ENCODE data around the gene RASGRP2. TPM values are rescaled to one million over a fixed set of nuclear protein-coding genes. Genes with fewer than 3 reads are reported as not detected.

RASGRP2 gene
- total and polyA plus RNA-seq, 2 donors (not counting 1 experiment from before 2014, with no cell fraction given), result 1.2 to 5.2 TPM

DNA sequence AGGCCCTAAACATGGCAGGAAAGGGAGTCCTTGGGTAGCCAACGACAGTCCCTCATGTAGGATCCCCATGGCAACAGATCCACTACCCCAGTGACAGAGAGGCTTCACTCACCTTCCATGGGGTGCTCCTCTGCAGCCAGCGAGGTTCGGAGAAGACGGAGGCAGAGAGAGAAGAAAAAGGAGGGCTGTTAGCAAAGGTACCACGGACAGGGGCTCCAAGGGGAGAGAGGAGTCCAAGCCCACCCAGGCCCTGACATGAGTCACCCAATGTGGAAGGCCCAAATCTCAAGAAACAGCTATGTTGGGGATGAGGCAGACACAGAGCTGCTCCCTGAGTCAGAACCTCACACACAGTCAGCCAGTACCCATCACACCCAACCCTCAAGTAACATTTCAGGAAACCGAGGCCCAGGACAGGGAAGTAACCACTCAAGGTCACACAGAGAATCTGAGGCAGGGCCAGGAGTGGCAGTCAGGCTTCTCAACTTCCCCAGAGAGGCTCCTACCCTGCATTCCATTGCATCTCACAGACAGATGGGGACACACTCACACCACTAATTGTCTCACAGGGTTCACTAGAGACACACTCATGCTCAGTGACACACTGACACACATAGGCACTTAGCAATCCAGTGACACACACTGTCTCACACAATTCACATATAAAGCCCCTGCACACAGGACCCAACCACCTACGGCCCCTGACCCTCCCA, 46.1 kb downstream of the RASGRP2 start:
- TF ChIP-seq, protein P1, sequence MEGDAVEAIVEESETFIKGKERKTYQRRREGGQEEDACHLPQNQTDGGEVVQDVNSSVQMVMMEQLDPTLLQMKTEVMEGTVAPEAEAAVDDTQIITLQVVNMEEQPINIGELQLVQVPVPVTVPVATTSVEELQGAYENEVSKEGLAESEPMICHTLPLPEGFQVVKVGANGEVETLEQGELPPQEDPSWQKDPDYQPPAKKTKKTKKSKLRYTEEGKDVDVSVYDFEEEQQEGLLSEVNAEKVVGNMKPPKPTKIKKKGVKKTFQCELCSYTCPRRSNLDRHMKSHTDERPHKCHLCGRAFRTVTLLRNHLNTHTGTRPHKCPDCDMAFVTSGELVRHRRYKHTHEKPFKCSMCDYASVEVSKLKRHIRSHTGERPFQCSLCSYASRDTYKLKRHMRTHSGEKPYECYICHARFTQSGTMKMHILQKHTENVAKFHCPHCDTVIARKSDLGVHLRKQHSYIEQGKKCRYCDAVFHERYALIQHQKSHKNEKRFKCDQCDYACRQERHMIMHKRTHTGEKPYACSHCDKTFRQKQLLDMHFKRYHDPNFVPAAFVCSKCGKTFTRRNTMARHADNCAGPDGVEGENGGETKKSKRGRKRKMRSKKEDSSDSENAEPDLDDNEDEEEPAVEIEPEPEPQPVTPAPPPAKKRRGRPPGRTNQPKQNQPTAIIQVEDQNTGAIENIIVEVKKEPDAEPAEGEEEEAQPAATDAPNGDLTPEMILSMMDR (conservative IDR thresholded peaks at IDR 0.05 in 1 of 2, IDR thresholded peaks at IDR 0.05 in 1 of 2; ENCODE audit: low read depth in 1 of 2, low read length in 2 of 2), result no peak
- TF ChIP-seq EZH2 (IDR thresholded peaks at IDR 0.05; ENCODE audit: low read length, missing control alignments), result no peak
- Histone ChIP-seq H3K27me3 (ENCODE audit: control insufficient read depth, insufficient read depth, low read length) (peaks cover 44% of the 10 kb centered on the region), H3K27ac (ENCODE audit: insufficient read depth, low read length) (no peak overlapping the region), H3K4me3 (replicated peaks in 1 of 4; ENCODE audit: control extremely low read depth in 1 of 4, insufficient read depth in 1 of 4, low read depth in 3 of 4, low read length in 4 of 4) (no peak overlapping the region), H3K9me3 (ENCODE audit: control insufficient read depth, insufficient read depth, low read depth, low read length) (no peaks in the 10 kb centered on the region), H3K4me1 (ENCODE audit: control insufficient read depth, extremely low read depth, insufficient read depth, low read length) (no peaks in the 10 kb centered on the region), H3K79me2 (ENCODE audit: control insufficient read depth, insufficient read depth, low read length) (no peaks in the 10 kb centered on the region), H3K9ac (ENCODE audit: insufficient read depth, low read length) (no peak overlapping the region), H3K4me2 (ENCODE audit: extremely low read depth, insufficient read depth, low read length) (no peak overlapping the region), H2AFZ (ENCODE audit: low read length) (no peak overlapping the region), H3K36me3 (ENCODE audit: control insufficient read depth, insufficient read depth, low read length) (no peaks in the 10 kb centered on the region), H4K20me1 (ENCODE audit: control insufficient read depth, extremely low read depth, insufficient read depth, low read length) (no peaks in the 10 kb centered on the region)
- DNase-seq (ENCODE audit: low read depth in 2 of 2), result no peak

DNA sequence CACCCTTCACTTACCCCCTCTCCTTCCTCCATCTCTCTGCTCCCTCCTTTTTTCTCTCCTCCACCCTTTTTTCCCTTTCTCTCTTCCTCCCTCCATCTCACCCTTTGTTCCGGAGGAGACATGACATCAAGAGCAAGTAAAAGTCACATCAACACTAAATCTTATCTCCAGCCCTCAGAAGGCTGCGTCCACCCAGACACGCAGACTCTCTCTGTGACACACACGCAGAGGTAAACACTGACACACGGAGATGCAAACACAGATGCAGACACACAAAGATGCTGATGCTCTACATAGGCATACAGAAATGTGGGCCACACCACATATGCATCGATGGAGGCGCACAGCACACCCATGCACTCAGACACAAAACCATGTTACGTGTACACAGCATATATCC, 47.9 kb downstream of the RASGRP2 start:
- Histone ChIP-seq H2AFZ (ENCODE audit: low read length) (no peak overlapping the region), H3K9me3 (ENCODE audit: control insufficient read depth, insufficient read depth, low read depth, low read length) (no peaks in the 10 kb centered on the region), H3K4me1 (ENCODE audit: control insufficient read depth, extremely low read depth, insufficient read depth, low read length) (no peaks in the 10 kb centered on the region), H3K4me2 (ENCODE audit: extremely low read depth, insufficient read depth, low read length) (no peak overlapping the region), H3K36me3 (ENCODE audit: control insufficient read depth, insufficient read depth, low read length) (no peaks in the 10 kb centered on the region), H3K9ac (ENCODE audit: insufficient read depth, low read length) (no peak overlapping the region), H3K27me3 (ENCODE audit: control insufficient read depth, insufficient read depth, low read length) (peaks cover 50% of the 10 kb centered on the region), H3K27ac (ENCODE audit: insufficient read depth, low read length) (no peak overlapping the region), H4K20me1 (ENCODE audit: control insufficient read depth, extremely low read depth, insufficient read depth, low read length) (no peaks in the 10 kb centered on the region), H3K79me2 (ENCODE audit: control insufficient read depth, insufficient read depth, low read length) (no peaks in the 10 kb centered on the region), H3K4me3 (replicated peaks in 1 of 4; ENCODE audit: control extremely low read depth in 1 of 4, insufficient read depth in 1 of 4, low read depth in 3 of 4, low read length in 4 of 4) (no peak overlapping the region)
- no peak for TF ChIP-seq EZH2 (IDR thresholded peaks at IDR 0.05; ENCODE audit: low read length, missing control alignments)
- TF ChIP-seq, protein P1 (conservative IDR thresholded peaks at IDR 0.05 in 1 of 2, IDR thresholded peaks at IDR 0.05 in 1 of 2; ENCODE audit: low read depth in 1 of 2, low read length in 2 of 2), result no peak
- no peak for DNase-seq (ENCODE audit: low read depth in 2 of 2)

DNA sequence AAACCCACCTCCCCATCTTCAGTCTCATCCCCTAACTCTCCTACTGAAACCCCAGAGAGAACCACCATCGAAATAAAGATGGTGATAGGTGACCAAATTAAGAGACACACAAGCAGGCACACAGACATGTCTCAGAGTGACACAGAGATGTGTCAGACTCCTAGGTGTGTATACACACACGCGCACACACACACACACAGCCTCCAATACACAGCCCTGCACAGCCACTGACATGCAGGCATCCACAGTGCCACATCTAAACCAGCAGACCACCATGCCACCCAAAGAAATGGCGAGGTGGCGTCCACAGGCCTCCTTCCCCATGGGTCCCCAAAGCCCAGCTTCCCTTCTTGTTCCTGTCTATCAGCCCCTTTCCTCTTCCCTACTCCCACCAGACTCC, 48.4 kb downstream of the RASGRP2 start:
- Histone ChIP-seq H3K9me3 (ENCODE audit: control insufficient read depth, insufficient read depth, low read depth, low read length) (no peaks in the 10 kb centered on the region), H3K4me2 (ENCODE audit: extremely low read depth, insufficient read depth, low read length) (no peak overlapping the region), H3K27me3 (ENCODE audit: control insufficient read depth, insufficient read depth, low read length) (peaks cover 53% of the 10 kb centered on the region), H2AFZ (ENCODE audit: low read length) (no peak overlapping the region), H3K9ac (ENCODE audit: insufficient read depth, low read length) (no peak overlapping the region), H4K20me1 (ENCODE audit: control insufficient read depth, extremely low read depth, insufficient read depth, low read length) (no peaks in the 10 kb centered on the region), H3K36me3 (ENCODE audit: control insufficient read depth, insufficient read depth, low read length) (no peaks in the 10 kb centered on the region), H3K79me2 (ENCODE audit: control insufficient read depth, insufficient read depth, low read length) (no peaks in the 10 kb centered on the region), H3K4me3 (replicated peaks in 1 of 4; ENCODE audit: control extremely low read depth in 1 of 4, insufficient read depth in 1 of 4, low read depth in 3 of 4, low read length in 4 of 4) (no peak overlapping the region), H3K4me1 (ENCODE audit: control insufficient read depth, extremely low read depth, insufficient read depth, low read length) (no peaks in the 10 kb centered on the region), H3K27ac (ENCODE audit: insufficient read depth, low read length) (no peak overlapping the region)
- no peak for DNase-seq (ENCODE audit: low read depth in 2 of 2)
- TF ChIP-seq, protein P1 (conservative IDR thresholded peaks at IDR 0.05 in 1 of 2, IDR thresholded peaks at IDR 0.05 in 1 of 2; ENCODE audit: low read depth in 1 of 2, low read length in 2 of 2), result no peak
- no peak for TF ChIP-seq EZH2 (IDR thresholded peaks at IDR 0.05; ENCODE audit: low read length, missing control alignments)
